GM21447 (cell line): ENCODE results near the gene LMNA.
"Not testable (repeated sequence)": the region's sequence is repeated elsewhere in the genome, so short reads cannot be mapped to it uniquely, and the experiment has no call there.

Experiments
- ATAC-seq: cut with Tn5 transposase; IDR thresholded peaks from one replicate; pipeline ENCODE4 v1.9.1; 2021; ENCODE audit not compliant: unreplicated experiment

Gene LMNA

GRCh38 chr1:156119503-156120209 lies 5.1 kb downstream of the LMNA start:
- ATAC-seq = no peak

DNA sequence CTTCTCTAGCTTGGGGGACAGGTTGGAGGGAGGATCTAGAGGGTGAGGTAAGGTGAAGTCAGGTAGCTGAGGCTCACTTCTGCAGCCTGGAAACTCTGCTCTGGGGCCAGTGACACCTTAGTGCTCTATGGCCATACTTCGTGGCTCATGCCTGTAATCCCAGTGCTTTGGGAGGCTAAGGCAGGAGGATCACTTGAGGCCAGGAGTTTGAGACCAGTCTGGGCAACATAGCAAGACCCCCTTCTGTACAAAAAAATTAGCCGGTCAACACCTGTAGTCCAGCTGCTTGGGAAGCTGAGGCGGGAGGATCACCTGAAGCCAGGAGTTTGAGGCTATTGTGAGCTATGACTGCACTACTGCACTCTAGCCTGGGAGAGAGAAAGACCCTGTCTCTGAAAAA lies 5.8 kb downstream of the LMNA start:
- ATAC-seq = no peak

GRCh38 chr1:156121005-156121404 lies 6.5 kb downstream of the LMNA start:
- not testable (repeated sequence) for ATAC-seq

DNA sequence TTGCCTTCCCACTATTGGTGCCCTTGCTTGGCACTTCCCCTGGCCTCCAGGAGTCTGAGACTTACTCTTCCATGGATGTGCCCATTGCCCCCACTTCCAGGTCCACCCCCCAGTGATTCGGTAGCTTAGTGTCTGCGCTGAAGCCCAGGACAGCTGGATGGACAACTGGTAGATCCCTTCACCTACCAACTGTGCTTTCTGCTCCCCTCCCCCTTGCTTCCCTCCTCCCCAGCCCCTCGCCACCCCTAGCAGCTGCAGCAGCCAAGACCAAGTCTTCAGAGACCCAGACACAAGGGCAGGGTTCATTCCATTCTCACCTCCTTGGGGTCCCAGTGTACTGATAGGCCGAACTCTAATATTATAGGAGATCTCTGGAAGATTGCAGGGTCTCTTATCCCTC lies 6.9 kb downstream of the LMNA start:
- no peak for ATAC-seq

DNA sequence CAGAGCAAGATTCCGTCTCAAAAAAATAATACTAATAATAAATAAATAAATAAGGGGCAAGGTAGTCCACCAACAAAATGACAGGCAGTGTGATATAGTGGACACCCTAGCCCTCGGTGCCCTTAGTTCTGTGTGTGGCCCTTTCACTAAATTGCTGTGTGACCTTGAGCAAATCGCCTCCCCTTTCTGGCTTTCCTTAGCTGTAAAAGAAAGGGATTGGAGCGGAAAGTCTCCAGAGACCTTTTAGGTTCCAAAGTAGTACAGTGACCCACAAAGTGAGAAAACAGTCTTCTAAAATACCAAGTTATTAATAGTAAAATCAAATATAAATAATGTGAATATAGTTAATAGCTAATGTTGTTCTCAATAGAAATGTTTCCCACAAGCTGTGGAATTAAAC lies 7.6 kb downstream of the LMNA start:
- ATAC-seq = no peak

- ATAC-seq = no peak
Observed at GRCh38 chr1:156122519-156123355, 8.2 kb downstream of the LMNA start.

DNA sequence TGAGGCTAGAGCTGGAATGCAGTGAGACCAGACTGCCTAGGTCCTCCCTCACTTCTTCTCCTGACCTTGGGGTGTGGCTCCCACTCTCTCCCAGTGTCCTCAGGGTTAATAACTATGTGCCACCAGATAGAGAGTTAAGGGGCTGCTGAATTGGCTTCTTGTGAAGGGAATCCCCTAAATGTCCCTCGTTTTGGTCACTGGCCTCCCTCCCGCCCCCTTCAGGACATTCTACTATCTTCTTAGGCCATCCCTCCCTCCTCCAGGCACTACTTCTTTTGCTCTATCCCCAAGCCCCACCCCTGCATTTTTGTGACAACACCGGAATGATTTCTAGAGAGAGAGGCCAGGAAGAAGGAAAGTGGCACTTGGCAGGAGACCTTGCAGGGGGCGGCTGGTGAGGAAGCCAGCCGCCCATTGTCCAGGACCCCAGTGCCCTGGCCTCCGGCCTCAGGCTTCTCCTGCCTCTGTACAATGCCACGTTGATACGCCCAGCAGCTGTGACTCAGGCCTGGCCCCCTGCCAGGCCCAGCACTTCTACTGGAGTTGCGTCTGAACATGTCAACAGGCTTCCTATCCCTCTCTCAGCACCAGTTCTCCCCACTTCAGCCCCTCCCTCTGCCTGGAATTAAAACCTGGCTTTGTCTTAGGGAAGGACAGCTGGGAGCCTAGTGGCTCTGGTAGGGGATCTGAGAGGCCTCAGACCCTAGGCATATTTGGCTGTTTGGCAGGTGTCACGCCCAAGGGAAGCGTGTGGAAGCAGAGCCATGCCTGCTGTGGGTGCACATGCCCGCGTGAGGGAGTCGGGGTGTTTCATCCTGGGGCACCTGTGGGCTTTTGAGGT lies 9.1 kb downstream of the LMNA start:
- ATAC-seq = no peak

DNA sequence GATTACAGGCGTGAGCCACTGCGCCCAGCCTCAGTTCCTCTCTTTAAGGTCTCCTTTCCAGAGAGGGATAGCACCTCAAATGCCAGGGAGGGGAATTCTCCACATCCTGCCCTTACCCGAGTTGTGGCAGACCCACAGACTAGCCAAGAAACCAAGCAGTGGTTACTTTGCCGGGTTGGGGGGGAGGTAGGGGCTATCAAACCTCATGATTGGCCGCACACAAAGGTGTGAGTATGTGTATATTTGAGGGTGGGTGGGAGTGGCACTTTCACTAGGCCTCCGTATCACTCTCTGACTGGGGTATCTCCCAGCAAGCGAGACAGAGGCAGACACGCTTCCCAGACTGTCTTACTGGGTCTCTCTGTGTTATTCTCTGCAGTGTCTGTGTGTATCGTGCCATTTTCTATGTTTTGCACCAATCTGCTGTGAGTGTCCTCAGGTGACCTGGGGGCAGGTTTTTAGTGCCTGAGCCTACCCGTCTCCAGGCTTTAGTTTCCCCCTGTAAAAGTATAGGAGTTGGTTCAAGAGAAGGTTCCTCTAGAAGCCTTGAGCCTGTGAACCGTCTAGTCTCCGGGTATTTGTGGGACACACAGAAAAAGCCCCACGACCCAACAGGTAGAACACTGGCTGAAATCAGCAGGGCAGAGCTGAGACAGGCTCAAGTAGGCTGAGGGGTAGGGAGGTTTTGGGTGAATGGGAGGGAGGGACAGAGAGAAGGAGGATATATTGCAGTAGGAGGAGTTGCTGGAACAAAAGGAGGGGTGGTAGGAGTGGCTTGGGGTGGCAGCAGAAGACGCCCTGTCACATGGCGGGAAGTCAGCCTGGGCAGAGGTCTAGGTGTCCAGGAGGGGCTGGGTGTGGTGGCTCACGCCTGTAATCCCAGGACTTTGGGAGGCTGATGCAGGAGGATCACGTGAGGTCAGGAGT lies 10.3 kb downstream of the LMNA start:
- no peak for ATAC-seq

GRCh38 chr1:156125544-156125943 lies 11.0 kb downstream of the LMNA start:
- not testable (repeated sequence) for ATAC-seq

DNA sequence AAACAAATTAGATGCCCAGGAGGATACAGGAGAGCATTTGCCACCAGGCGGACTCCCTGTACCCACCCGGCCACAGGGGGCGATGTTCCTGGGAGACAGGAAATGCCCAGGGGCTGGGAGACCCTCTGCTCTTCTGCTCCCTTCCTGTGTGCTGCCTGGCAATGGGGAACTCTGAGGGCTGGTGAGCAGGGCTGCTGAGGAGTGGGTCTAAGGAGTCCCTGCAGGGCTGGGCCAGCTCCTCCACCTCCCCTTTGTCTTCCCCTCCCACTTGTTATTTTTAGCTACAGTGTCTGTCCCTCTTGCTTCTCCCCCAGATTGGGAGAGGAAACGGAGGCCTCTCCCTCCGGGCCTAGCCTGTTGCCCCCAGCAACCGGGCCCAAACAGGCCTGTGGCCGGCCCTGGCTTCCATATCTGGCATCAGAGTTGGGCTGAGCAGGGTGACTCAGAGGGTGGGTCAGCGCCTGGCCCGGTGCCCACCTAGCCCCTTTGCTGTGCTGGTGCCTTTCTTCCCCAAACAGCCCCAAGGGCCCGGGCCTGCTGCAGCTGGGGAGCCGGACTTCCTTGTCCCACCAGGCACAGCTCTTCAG lies 11.6 kb downstream of the LMNA start:
- ATAC-seq = peak; percentile 40

DNA sequence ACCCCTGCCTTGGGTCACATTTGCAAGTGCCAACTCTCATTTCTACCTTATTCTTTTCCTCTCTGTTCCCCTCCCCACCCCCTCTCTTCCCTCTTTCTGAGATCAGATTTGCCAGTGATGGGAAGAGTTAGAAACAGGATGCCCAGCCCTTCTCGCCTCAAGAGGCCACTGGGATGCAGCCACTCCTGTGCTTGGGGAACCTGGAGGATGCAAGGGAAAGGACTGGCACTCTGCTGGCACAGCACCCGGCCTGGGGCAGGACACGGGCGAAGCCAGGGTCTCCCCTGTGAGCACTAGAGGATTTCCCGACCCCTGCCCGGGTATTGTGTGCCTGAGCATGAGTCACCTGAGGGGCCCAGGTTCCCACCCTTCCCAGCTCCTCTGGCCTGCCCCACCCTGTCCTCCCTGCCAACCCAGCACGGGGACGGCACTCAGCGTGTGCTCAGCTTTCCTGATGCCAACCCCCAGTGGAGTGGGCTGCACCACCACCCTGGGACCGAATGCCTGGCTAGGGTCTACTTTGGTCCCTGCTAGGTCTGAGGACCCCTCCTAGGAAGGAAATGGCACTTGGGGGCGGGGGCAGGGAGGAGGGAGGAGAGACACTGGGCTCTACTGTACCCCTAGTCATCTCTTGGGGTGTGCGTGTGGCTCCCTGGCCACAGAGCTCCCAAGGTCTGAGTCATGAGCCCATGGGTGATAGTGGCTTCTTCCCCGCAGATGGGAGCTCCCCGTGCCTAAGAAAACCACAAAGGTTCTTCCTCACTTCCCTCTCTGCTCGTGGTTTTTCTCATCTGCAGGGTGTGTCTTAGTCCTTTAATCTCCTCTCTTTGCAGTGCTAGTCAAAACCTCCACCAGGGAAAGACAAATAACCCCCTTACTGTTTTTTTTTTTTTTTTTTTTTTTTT lies 12.4 kb downstream of the LMNA start:
- ATAC-seq = peak; percentile 50

GRCh38 chr1:156128308-156128653 lies 13.8 kb downstream of the LMNA start:
- no peak for ATAC-seq

DNA sequence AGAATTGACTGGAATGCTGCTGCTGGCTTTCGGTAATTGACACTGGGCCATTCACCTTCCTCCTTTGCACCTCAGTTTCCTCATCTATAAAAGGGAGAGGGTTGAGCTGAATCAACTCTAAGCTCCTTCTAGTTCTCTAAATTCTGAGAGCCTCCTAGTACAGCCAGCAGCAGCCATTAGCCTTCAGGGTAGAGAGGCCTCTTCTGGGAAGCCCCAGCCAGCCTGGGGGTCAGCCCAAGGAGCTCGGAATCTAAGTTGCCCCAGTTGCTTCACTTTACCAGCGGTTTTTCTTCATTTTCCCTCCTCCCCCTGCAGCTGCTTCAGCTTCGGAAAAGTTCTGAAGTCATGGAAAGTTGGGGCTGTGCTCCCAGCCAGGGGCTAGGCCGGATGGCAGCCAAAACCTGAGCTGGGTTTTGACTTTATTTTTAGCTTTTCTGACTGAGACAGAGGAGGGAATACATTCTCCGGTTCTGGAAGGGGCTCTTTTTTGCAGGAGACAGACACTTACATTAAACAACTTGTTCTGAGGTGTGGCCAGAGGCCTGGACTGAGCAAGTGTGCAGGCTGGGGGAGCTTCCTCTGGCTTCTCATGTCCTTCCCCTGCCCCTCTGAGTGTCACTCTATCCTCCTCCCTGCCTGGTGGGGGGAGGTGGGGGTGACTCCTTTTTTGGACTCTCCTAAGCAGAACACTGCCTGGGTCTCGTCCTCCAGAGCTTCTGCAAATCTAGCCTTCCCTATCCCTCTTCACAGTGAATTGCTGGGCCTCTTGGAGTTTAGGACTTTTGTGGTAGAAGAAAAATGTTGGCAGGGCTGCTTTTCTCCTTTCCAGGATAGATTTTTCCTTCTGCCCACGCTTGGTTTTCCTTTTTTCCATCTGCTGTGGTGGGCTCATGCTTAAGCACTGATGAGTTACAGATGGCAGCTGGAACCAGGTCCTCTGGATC lies 14.4 kb downstream of the LMNA start:
- no peak for ATAC-seq

- no peak for ATAC-seq
Observed at GRCh38 chr1:156129687-156130577, 15.4 kb downstream of the LMNA start.

DNA sequence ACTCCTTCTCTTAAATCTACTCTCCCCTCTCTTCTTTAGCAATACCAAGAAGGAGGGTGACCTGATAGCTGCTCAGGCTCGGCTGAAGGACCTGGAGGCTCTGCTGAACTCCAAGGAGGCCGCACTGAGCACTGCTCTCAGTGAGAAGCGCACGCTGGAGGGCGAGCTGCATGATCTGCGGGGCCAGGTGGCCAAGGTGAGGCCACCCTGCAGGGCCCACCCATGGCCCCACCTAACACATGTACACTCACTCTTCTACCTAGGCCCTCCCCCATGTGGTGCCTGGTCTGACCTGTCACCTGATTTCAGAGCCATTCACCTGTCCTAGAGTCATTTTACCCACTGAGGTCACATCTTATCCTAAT lies 16.0 kb downstream of the LMNA start:
- no peak for ATAC-seq

- ATAC-seq = no peak
Observed at GRCh38 chr1:156134716-156135435, 20.4 kb downstream of the LMNA start.
